H9 (cell line): ENCODE data around the gene MTHFD1L. TPM values are rescaled to one million over a fixed set of nuclear protein-coding genes. Genes with fewer than 3 reads are reported as not detected.
A peak's percentile ranks its signal among the peaks of the same experiment; 100 is the strongest.

ENCODE experiments used
- DNase-seq: peaks from one replicate; pipeline ENCODE4 v3.0.0-alpha.2; 2017
- H2AFZ ChIP-seq: one replicate; pipeline ENCODE4 v1.6.1; 2013; ENCODE audit warnings: mild to moderate bottlenecking, low read length, control low read depth, moderate library complexity
- H2AK5ac ChIP-seq: 2 replicates; pipeline ENCODE4 v1.6.1; 2013; ENCODE audit warnings: low read length, control low read depth, mixed read lengths; ENCODE audit not compliant: insufficient read length
- H2BK120ac ChIP-seq: one replicate; pipeline ENCODE4 v1.6.1; 2013; ENCODE audit warnings: low read depth, mild to moderate bottlenecking, low read length, control low read depth, inconsistent platforms; ENCODE audit not compliant: poor library complexity, severe bottlenecking
- H2BK12ac ChIP-seq: 2 replicates; pipeline ENCODE4 v1.6.1; 2013; ENCODE audit warnings: low read length, control low read depth, mixed read lengths, low read depth; ENCODE audit not compliant: insufficient read length
- H2BK15ac ChIP-seq: 2 replicates; pipeline ENCODE4 v1.6.1; 2013; ENCODE audit warnings: low read depth, low read length, control low read depth
- H2BK20ac ChIP-seq: one replicate; pipeline ENCODE4 v1.6.1; 2013; ENCODE audit warnings: low read depth, mild to moderate bottlenecking, low read length, control low read depth, inconsistent platforms; ENCODE audit not compliant: poor library complexity, severe bottlenecking
- H2BK5ac ChIP-seq: 2 replicates; pipeline ENCODE4 v1.6.1; 2013; ENCODE audit warnings: low read length, control low read depth, mixed read lengths; ENCODE audit not compliant: insufficient read length
- H3K14ac ChIP-seq: 2 replicates; pipeline ENCODE4 v1.6.1; 2013; ENCODE audit warnings: low read length, control low read depth; ENCODE audit not compliant: insufficient read depth
- H3K18ac ChIP-seq: 2 replicates; pipeline ENCODE4 v1.6.1; 2013; ENCODE audit warnings: low read depth, mild to moderate bottlenecking, mixed read lengths, low read length, control low read depth; ENCODE audit not compliant: insufficient read length
- H3K23ac ChIP-seq: 2 replicates; pipeline ENCODE4 v1.6.1; 2013; ENCODE audit warnings: low read length, control low read depth, mixed read lengths, low read depth; ENCODE audit not compliant: insufficient read length
- H3K23me2 ChIP-seq: 2 replicates; pipeline ENCODE4 v1.6.1; 2013; ENCODE audit warnings: low read depth, mild to moderate bottlenecking, mixed read lengths, low read length, control low read depth; ENCODE audit not compliant: insufficient read length, poor library complexity, severe bottlenecking
- H3K27ac ChIP-seq: 2 replicates; pipeline ENCODE4 v1.5.1; 2013; ENCODE audit warnings: low read length, control low read depth, mixed read lengths, low read depth; ENCODE audit not compliant: insufficient read length
- H3K27me3 ChIP-seq: 2 replicates; pipeline ENCODE4 v1.6.1; 2013; ENCODE audit warnings: low read length, control low read depth, inconsistent platforms; ENCODE audit not compliant: insufficient read depth
- H3K4ac ChIP-seq: 2 replicates; pipeline ENCODE4 v1.6.1; 2013; ENCODE audit warnings: low read depth, mild to moderate bottlenecking, control low read depth, inconsistent platforms, low read length, moderate library complexity
- H3K4me1 ChIP-seq: 2 replicates; pipeline ENCODE4 v1.6.1; 2013; ENCODE audit warnings: low read length, control low read depth, inconsistent platforms; ENCODE audit not compliant: insufficient read depth
- H3K4me2 ChIP-seq: 2 replicates; pipeline ENCODE4 v1.6.1; 2013; ENCODE audit warnings: low read length, control low read depth, mixed read lengths; ENCODE audit not compliant: insufficient read length, insufficient read depth
- H3K56ac ChIP-seq: 2 replicates; pipeline ENCODE4 v1.6.1; 2013; ENCODE audit warnings: low read depth, mild to moderate bottlenecking, mixed read lengths, low read length, control low read depth; ENCODE audit not compliant: insufficient read length
- H3K79me1 ChIP-seq: 2 replicates; pipeline ENCODE4 v1.6.1; 2013; ENCODE audit warnings: low read depth, mild to moderate bottlenecking, moderate library complexity, low read length, control low read depth, inconsistent platforms; ENCODE audit not compliant: insufficient read depth, poor library complexity, severe bottlenecking
- H3K79me2 ChIP-seq: 2 replicates; pipeline ENCODE4 v1.6.1; 2013; ENCODE audit warnings: low read length, control low read depth, inconsistent platforms; ENCODE audit not compliant: insufficient read depth
- H3K9ac ChIP-seq: 2 replicates; pipeline ENCODE4 v1.6.1; 2013; ENCODE audit warnings: low read length, control low read depth, mixed read lengths; ENCODE audit not compliant: insufficient read length; ENCODE audit errors: extremely low read depth
- H3K9me3 ChIP-seq: one replicate; pipeline ENCODE4 v1.6.1; 2013; ENCODE audit warnings: low read depth, low read length, inconsistent platforms; ENCODE audit not compliant: control insufficient read depth
- H3T11ph ChIP-seq: one replicate; pipeline ENCODE4 v1.6.1; 2013; ENCODE audit warnings: mild to moderate bottlenecking, low read length, control low read depth, inconsistent platforms
- H4K20me1 ChIP-seq: one replicate; pipeline ENCODE4 v1.6.1; 2013; ENCODE audit not compliant: control insufficient read depth, insufficient read length, insufficient read depth
- H4K5ac ChIP-seq: 2 replicates; pipeline ENCODE4 v1.6.1; 2013; ENCODE audit warnings: low read depth, mild to moderate bottlenecking, mixed read lengths, low read length, control low read depth; ENCODE audit not compliant: insufficient read length
- H4K8ac ChIP-seq: replicated peaks from 2 replicates; pipeline ENCODE4 v1.6.1; 2013; ENCODE audit warnings: low read length, control low read depth, mixed read lengths, low read depth; ENCODE audit not compliant: insufficient read length
- H4K91ac ChIP-seq: 2 replicates; pipeline ENCODE4 v1.6.1; 2013; ENCODE audit warnings: low read depth, mild to moderate bottlenecking, moderate library complexity, mixed read lengths, low read length, control low read depth; ENCODE audit not compliant: insufficient read length
- H3K27ac Mint-ChIP-seq, 3 experiments: 2 replicates in 2 of 3; 3 replicates in 1 of 3; pipeline ENCODE4 v1.8.0; 2020 to 2021; ENCODE audit warnings: mixed read lengths in 3 of 3, mild to moderate bottlenecking in 1 of 3, moderate library complexity in 1 of 3
- H3K27me3 Mint-ChIP-seq: 2 replicates; pipeline ENCODE4 v1.8.0; 2021; ENCODE audit warnings: low read depth, mild to moderate bottlenecking, moderate library complexity, mixed read lengths
- H3K36me3 Mint-ChIP-seq, 3 experiments: 2 replicates in 2 of 3; 3 replicates in 1 of 3; pipeline ENCODE4 v1.8.0; 2020 to 2021; ENCODE audit warnings: low read depth in 3 of 3, mixed read lengths in 3 of 3; ENCODE audit not compliant: insufficient read depth in 1 of 3
- H3K4me1 Mint-ChIP-seq, 2 experiments: 2 replicates each; pipeline ENCODE4 v1.8.0; 2020; ENCODE audit warnings: mixed read lengths in 2 of 2
- H3K4me3 Mint-ChIP-seq, 2 experiments: 2 replicates in 1 of 2; 3 replicates in 1 of 2; pipeline ENCODE4 v1.8.0; 2020 to 2021; ENCODE audit warnings: mild to moderate bottlenecking in 2 of 2, mixed read lengths in 2 of 2, moderate library complexity in 1 of 2
- H3K9me3 Mint-ChIP-seq, 2 experiments: 2 replicates in 1 of 2; 3 replicates in 1 of 2; pipeline ENCODE4 v1.8.0; 2020; ENCODE audit warnings: mild to moderate bottlenecking in 2 of 2, mixed read lengths in 2 of 2, moderate library complexity in 1 of 2
- WGBS: extraction: QIAGEN DNeasy Blood & Tissue Kit; methylation state at CpG from one replicate; pipeline ENCODE4 v1.1.7; 2013; ENCODE audit warnings: missing lambda C conversion rate, low lambda C conversion rate, mixed read lengths; ENCODE audit not compliant: insufficient read length; ENCODE audit errors: extremely low coverage; 5-methylcytosine and 5-hydroxymethylcytosine counted together
- total RNA-seq: library from RNA; stranded (reverse); gene quantifications from 2 replicates; pipeline ENCODE4 v1.2.1, GENCODE V29; 2021
- TF ChIP-seq, protein P1 (sequence below): fragments of 200-600 bp; sonication (generic); conservative IDR thresholded peaks from 3 replicates; pipeline ENCODE4 v1.8.0; 2021; ENCODE audit warnings: antibody characterized with exemption, mild to moderate bottlenecking

Gene MTHFD1L
- total RNA-seq, 1 experiment from 2014 or later, result 90.2 TPM

- Mint-ChIP-seq H3K36me3 (peaks cover 35 to 40% (median 38%) of the 10 kb centered on the region in 3 experiments), H3K9me3 (no peaks in the 10 kb centered on the region; a peak in 1 of 5 replicates), H3K27me3 (no peaks in the 10 kb centered on the region), H3K4me3 (no peak overlapping the region), H3K27ac (peak overlapping the region in 1 of 3 experiments; percentile 60; a peak in 1 of 7 replicates), H3K4me1 (peaks cover 31 to 47% of the 10 kb centered on the region in 2 experiments)
- H3K27ac ChIP-seq, result no peak overlapping the region
- H4K20me1 ChIP-seq, result no peaks in the 10 kb centered on the region
- no peak overlapping the region for H2AFZ ChIP-seq
- H3T11ph ChIP-seq, result no peak overlapping the region
- H3K18ac ChIP-seq, result no peak overlapping the region
- DNase-seq, result no peak
- H3K9ac ChIP-seq, result no peak overlapping the region
- H3K4me1 ChIP-seq, result no peaks in the 10 kb centered on the region; the same call in 1 of the 2 replicates
- no peaks in the 10 kb centered on the region for H3K9me3 ChIP-seq
- no peak overlapping the region for H4K8ac ChIP-seq
- no peak overlapping the region for H2BK120ac ChIP-seq
- H3K27me3 ChIP-seq, result no peaks in the 10 kb centered on the region
- no peak overlapping the region for H3K4ac ChIP-seq
- TF ChIP-seq, protein P1, sequence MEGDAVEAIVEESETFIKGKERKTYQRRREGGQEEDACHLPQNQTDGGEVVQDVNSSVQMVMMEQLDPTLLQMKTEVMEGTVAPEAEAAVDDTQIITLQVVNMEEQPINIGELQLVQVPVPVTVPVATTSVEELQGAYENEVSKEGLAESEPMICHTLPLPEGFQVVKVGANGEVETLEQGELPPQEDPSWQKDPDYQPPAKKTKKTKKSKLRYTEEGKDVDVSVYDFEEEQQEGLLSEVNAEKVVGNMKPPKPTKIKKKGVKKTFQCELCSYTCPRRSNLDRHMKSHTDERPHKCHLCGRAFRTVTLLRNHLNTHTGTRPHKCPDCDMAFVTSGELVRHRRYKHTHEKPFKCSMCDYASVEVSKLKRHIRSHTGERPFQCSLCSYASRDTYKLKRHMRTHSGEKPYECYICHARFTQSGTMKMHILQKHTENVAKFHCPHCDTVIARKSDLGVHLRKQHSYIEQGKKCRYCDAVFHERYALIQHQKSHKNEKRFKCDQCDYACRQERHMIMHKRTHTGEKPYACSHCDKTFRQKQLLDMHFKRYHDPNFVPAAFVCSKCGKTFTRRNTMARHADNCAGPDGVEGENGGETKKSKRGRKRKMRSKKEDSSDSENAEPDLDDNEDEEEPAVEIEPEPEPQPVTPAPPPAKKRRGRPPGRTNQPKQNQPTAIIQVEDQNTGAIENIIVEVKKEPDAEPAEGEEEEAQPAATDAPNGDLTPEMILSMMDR, result no peak
- H4K91ac ChIP-seq, result no peak overlapping the region
- H2BK5ac ChIP-seq, result no peak overlapping the region
- H3K4me2 ChIP-seq, result no peak overlapping the region
- no peaks in the 10 kb centered on the region for H3K79me1 ChIP-seq
- no peak overlapping the region for H3K23ac ChIP-seq
- no peaks in the 10 kb centered on the region for H3K79me2 ChIP-seq
- H2BK20ac ChIP-seq, result no peak overlapping the region
- no peak overlapping the region for H2BK15ac ChIP-seq
- H2BK12ac ChIP-seq, result no peak overlapping the region
- no peak overlapping the region for H3K14ac ChIP-seq
- H3K56ac ChIP-seq, result no peak overlapping the region
- H2AK5ac ChIP-seq, result no peak overlapping the region
- no peaks in the 10 kb centered on the region for H3K23me2 ChIP-seq
- WGBS, result no CpG with 5 or more reads among the region's 4 CpGs
- peak overlapping the region; percentile 45 for H4K5ac ChIP-seq
These were observed 226.1 kb downstream of the MTHFD1L start for GRCh38 chr6:151091571-151091970.
